ENCODE measurements around the gene ABCC1.

The ABCC1 gene

GRCh38 chr16:16048904-16049582, 99.6 kb downstream of the ABCC1 start:
- DNase-seq (ENCODE audit: low read depth in 2 of 2) = no peak

GRCh38 chr16:16050106-16050505, 100.7 kb downstream of the ABCC1 start:
- no peak for DNase-seq (ENCODE audit: low read depth in 2 of 2)

GRCh38 chr16:16051132-16051531, 101.7 kb downstream of the ABCC1 start:
- no peak for DNase-seq (ENCODE audit: low read depth in 2 of 2)

GRCh38 chr16:16052916-16053315, 103.5 kb downstream of the ABCC1 start:
- no peak for DNase-seq (ENCODE audit: low read depth in 2 of 2)

GRCh38 chr16:16057102-16057501, 107.7 kb downstream of the ABCC1 start:
- no peak for DNase-seq (ENCODE audit: low read depth in 2 of 2)

- no peak for DNase-seq (ENCODE audit: low read depth in 2 of 2)
These were observed 109.7 kb downstream of the ABCC1 start for GRCh38 chr16:16059160-16059559.

- DNase-seq (ENCODE audit: low read depth in 2 of 2) = no peak
These were observed 110.6 kb downstream of the ABCC1 start for GRCh38 chr16:16059895-16060590.

GRCh38 chr16:16062023-16062937, 112.9 kb downstream of the ABCC1 start:
- DNase-seq (ENCODE audit: low read depth in 2 of 2) = no peak

- DNase-seq (ENCODE audit: low read depth in 2 of 2) = no peak
These were observed 114.3 kb downstream of the ABCC1 start for GRCh38 chr16:16063683-16064082.

- no peak for DNase-seq (ENCODE audit: low read depth in 2 of 2)
These were observed 115.5 kb downstream of the ABCC1 start for GRCh38 chr16:16064874-16065384.

- DNase-seq (ENCODE audit: low read depth in 2 of 2) = no peak
These were observed 117.7 kb downstream of the ABCC1 start for GRCh38 chr16:16067127-16067526.

GRCh38 chr16:16071631-16072244, 122.3 kb downstream of the ABCC1 start:
- no peak for DNase-seq (ENCODE audit: low read depth in 2 of 2)

- no peak for DNase-seq (ENCODE audit: low read depth in 2 of 2)
These were observed 123.7 kb downstream of the ABCC1 start for GRCh38 chr16:16073001-16073545.

- no peak for DNase-seq (ENCODE audit: low read depth in 2 of 2)
These were observed 124.8 kb downstream of the ABCC1 start for GRCh38 chr16:16073891-16074881.

- DNase-seq (ENCODE audit: low read depth in 2 of 2) = no peak
These were observed 126.3 kb downstream of the ABCC1 start for GRCh38 chr16:16075488-16076422.

GRCh38 chr16:16076423-16076813, 127.0 kb downstream of the ABCC1 start:
- no peak for DNase-seq (ENCODE audit: low read depth in 2 of 2)

GRCh38 chr16:16080465-16081065, 131.1 kb downstream of the ABCC1 start:
- no peak for DNase-seq (ENCODE audit: low read depth in 2 of 2)

- DNase-seq (ENCODE audit: low read depth in 2 of 2) = no peak
These were observed 131.7 kb downstream of the ABCC1 start for GRCh38 chr16:16081141-16081540.

GRCh38 chr16:16082255-16082654, 132.8 kb downstream of the ABCC1 start:
- DNase-seq (ENCODE audit: low read depth in 2 of 2) = no peak
